Fibroblast of lung (primary cell): Measurements from ENCODE around the gene RER1.
A peak's percentile ranks its signal among the peaks of the same experiment; 100 is the strongest.

Source experiments
- CTCF ChIP-seq, 2 donors: IDR thresholded peaks in 1 of 2; conservative IDR thresholded peaks in 1 of 2; 1 replicate in 1 of 2; 2 replicates in 1 of 2; pipeline ENCODE4 v1.5.1; 2011 to 2012; ENCODE audit warnings: low read length in 2 of 2, control low read depth in 1 of 2, inconsistent platforms in 1 of 2, low read depth in 1 of 2, mild to moderate bottlenecking in 1 of 2
- EZH2 ChIP-seq: IDR thresholded peaks from 2 replicates; pipeline ENCODE4 v1.5.1; 2012; ENCODE audit warnings: low read length, control low read depth, mild to moderate bottlenecking; ENCODE audit errors: missing control alignments

DNA sequence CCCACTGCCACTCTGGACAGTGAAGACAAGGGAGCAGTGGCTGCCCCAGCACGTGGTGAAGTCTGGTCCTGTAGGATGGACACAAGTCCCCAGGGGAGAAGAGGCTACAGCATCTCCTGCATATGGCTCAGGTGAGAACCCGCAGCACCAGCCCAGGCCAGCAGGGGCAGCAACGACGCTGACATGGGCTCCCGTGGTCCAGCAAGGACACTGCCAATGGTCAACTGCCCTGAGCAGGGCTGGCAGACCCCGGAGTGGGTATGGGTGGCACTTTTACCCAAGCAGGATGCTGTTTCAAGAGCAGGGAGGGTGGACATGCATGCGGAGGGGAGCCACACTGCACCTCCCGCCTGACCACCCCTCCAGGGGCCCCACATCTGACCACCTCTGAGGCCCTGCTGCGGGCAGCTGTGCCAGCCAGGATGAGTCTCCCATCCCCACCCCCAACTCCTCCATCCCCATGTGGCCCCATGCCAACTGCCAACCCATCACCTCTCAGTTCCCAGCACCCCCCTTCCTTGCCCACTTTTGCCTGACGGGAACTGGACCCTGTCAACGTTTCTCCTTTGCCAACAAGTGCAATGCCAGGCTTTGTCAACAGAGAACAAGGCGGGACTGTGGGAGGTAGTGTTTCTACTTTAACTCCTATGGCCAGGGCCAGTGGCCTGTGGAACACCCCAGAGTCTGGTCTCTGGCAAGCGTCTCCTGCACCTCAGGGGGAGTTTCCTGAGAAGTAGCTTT is 8.8 kb upstream of the RER1 start:
- TF ChIP-seq CTCF (conservative IDR thresholded peaks at IDR 0.05 in 1 of 2, IDR thresholded peaks at IDR 0.05 in 1 of 2; ENCODE audit: low read depth in 1 of 2, low read length in 2 of 2) (peak; percentile 40 to 63), EZH2 (no peak)
